HepG2 (cell line): ENCODE results near the gene NCAM2. TPM values are rescaled to one million over a fixed set of nuclear protein-coding genes. Genes with fewer than 3 reads are reported as not detected.

ENCODE experiments used
- ATAC-seq: fragments of 200-7000 bp; cut with Tn5 transposase; 3 replicates; pipeline ENCODE4 v1.9.1; 2020; ENCODE audit warnings: mild to moderate bottlenecking, moderate library complexity
- BruUV-seq: library from RNA; stranded (reverse); fragments of 400-500 nt; replicated peaks from 2 replicates; lab custom pipeline; 2021; lab: Mats Ljungman, UMichigan
- CTCF ChIA-PET: fragments of 300-600 bp; formaldehyde crosslinking; extraction: SDS; loops from one replicate; lab custom pipeline; 2021; ENCODE audit warnings: low total read pairs, inconsistent platforms, low intra/inter-chr PET ratio; lab: Yijun Ruan, JAX
- POLR2A ChIA-PET: fragments of 350-600 bp; sonication (Branson Sonifier 250); formaldehyde crosslinking; loops from one replicate; lab custom pipeline; 2020; ENCODE audit warnings: antibody characterized with exemption, inconsistent platforms; lab: Yijun Ruan, JAX
- DNase-seq: peaks from one replicate; pipeline ENCODE4 v3.0.0-alpha.2; 2015; ENCODE audit warnings: low spot score
- FAIRE-seq: peaks from 3 replicates; lab custom pipeline; 2011; peaks lifted over from hg19 to GRCh38; lab: Jason Lieb, UNC
- H2AFZ ChIP-seq: one replicate; pipeline ENCODE4 v1.6.1; 2011; ENCODE audit warnings: low read length, inconsistent platforms
- H3K27ac ChIP-seq: fragments of 300-600 bp; 3 replicates; pipeline ENCODE4 v1.8.0; 2011; ENCODE audit warnings: mixed run types, mild to moderate bottlenecking, mixed read lengths, low read length, inconsistent platforms; ENCODE audit not compliant: insufficient read depth; ENCODE audit errors: extremely low read length
- H3K27me3 ChIP-seq, 2 experiments: fragments of 200-600 bp in 1 of 2; 2 replicates in 1 of 2; 3 replicates in 1 of 2; pipeline versions ENCODE4 v1.6.0 to v1.8.0; 2011; ENCODE audit warnings: low read length in 2 of 2, mild to moderate bottlenecking in 2 of 2, moderate library complexity in 2 of 2, inconsistent platforms in 1 of 2; ENCODE audit not compliant: insufficient read depth in 2 of 2, control insufficient read depth in 1 of 2
- H3K36me3 ChIP-seq, 2 experiments: fragments of 200-600 bp in 1 of 2; replicated peaks in 1 of 2; 2 replicates in 1 of 2; 3 replicates in 1 of 2; pipeline versions ENCODE4 v1.5.1 to v1.8.0; 2011; ENCODE audit warnings: low read length in 2 of 2, inconsistent platforms in 1 of 2; ENCODE audit not compliant: insufficient read depth in 2 of 2, control insufficient read depth in 1 of 2
- H3K4me1 ChIP-seq: 2 replicates; pipeline ENCODE4 v1.5.1; 2012; ENCODE audit warnings: low read length, inconsistent platforms; ENCODE audit not compliant: insufficient read depth
- H3K4me2 ChIP-seq: 2 replicates; pipeline ENCODE4 v1.6.0; 2011; ENCODE audit warnings: low read depth, low read length, inconsistent platforms
- H3K4me3 ChIP-seq, 3 experiments: fragments of 200-600 bp in 1 of 3; sonication (generic), shearing (Covaris generic) in 1 of 3; replicated peaks in 1 of 3; 2 replicates each; pipeline ENCODE4 v1.5.1; 2011 to 2016; ENCODE audit warnings: low read length in 3 of 3, inconsistent platforms in 2 of 3, low read depth in 2 of 3, mild to moderate bottlenecking in 2 of 3, control low read depth in 1 of 3, mixed read lengths in 1 of 3; ENCODE audit not compliant: insufficient read depth in 1 of 3
- H3K79me2 ChIP-seq: one replicate; pipeline ENCODE4 v1.6.1; 2011; ENCODE audit warnings: low read length, inconsistent platforms; ENCODE audit not compliant: insufficient read depth
- H3K9ac ChIP-seq: 2 replicates; pipeline ENCODE4 v1.6.0; 2011; ENCODE audit warnings: mild to moderate bottlenecking, low read depth, low read length, inconsistent platforms; ENCODE audit not compliant: insufficient read depth
- H3K9me3 ChIP-seq: 2 replicates; pipeline ENCODE4 v1.5.1; 2012; ENCODE audit warnings: mild to moderate bottlenecking, low read length
- H4K20me1 ChIP-seq: 2 replicates; pipeline ENCODE4 v1.6.0; 2011; ENCODE audit warnings: inconsistent platforms, mild to moderate bottlenecking, low read length, moderate library complexity; ENCODE audit not compliant: insufficient read depth
- KAT8 ChIP-seq: IDR thresholded peaks from 2 replicates; pipeline ENCODE4 v1.6.1; 2016; ENCODE audit warnings: missing genetic modification reagents, missing compliant biosample characterization
- KLF11 ChIP-seq: IDR thresholded peaks from 2 replicates; pipeline ENCODE4 v1.6.1; 2016; ENCODE audit warnings: missing compliant biosample characterization
- NCOA1 ChIP-seq: sonication (generic); formaldehyde crosslinking; IDR thresholded peaks from 2 replicates; pipeline ENCODE4 v1.9.0; 2021; ENCODE audit warnings: missing genetic modification reagents
- PCBP1 ChIP-seq: fragments of 200-400 bp; formaldehyde crosslinking; IDR thresholded peaks from 2 replicates; pipeline ENCODE4 v1.6.1; 2017; ENCODE audit warnings: mild to moderate bottlenecking, low read depth, low read length, borderline replicate concordance
- ZNF232 ChIP-seq: sonication (generic); formaldehyde crosslinking; IDR thresholded peaks from 2 replicates; pipeline ENCODE4 v1.4.0; 2020; ENCODE audit warnings: missing genetic modification reagents, borderline replicate concordance
- ZNF260 ChIP-seq: sonication (generic); formaldehyde crosslinking; IDR thresholded peaks from 2 replicates; pipeline ENCODE4 v1.4.0; 2020; ENCODE audit warnings: missing genetic modification reagents, low read depth, mild to moderate bottlenecking, borderline replicate concordance
- ZNF790 ChIP-seq: sonication (generic); formaldehyde crosslinking; IDR thresholded peaks from 2 replicates; pipeline ENCODE4 v1.8.0; 2022; ENCODE audit warnings: missing genetic modification reagents, mild to moderate bottlenecking, borderline replicate concordance
- WGBS: methylation state at CpG from one replicate; pipeline ENCODE4 v1.1.6; 2017; ENCODE audit warnings: low lambda C conversion rate; 5-methylcytosine and 5-hydroxymethylcytosine counted together
- in situ Hi-C: cut with HindIII; loops from 2 replicates; pipeline ENCODE4 v1.10.0; 2017; ENCODE audit warnings: low pct_unique_long_range_greater_than_20kb; ENCODE audit not compliant: extremely low pct_ligation_motif_present
- intact Hi-C: fragments of 100-400 bp; cut with micrococcal nuclease; formaldehyde crosslinking; loops from one replicate; pipeline ENCODE4 v1.10.0; 2022; ENCODE audit not compliant: unreplicated experiment
- polyA plus RNA-seq, 8 experiments: library from polyadenylated mRNA; depleted of rRNA in 3 of 8; stranded (reverse) in 7 of 8; unstranded in 1 of 8; fragments of >200 nt; fragmentation: Illumina TruSeq in 4 of 8; extraction: Trizol in 4 of 8; gene quantifications; 2 replicates each; pipeline versions ENCODE4 v1.2.1 to v1.2.3, GENCODE V29; 2011 to 2016; ENCODE audit warnings: low read depth in 4 of 8, missing spikeins in 1 of 8, mixed read lengths in 1 of 8; ENCODE audit not compliant: insufficient read depth in 1 of 8
- total RNA-seq, 5 experiments: library from RNA; depleted of rRNA; stranded (reverse); fragments of >200 nt; fragmentation: Illumina TruSeq; extraction: Trizol; gene quantifications; 2 replicates each; pipeline ENCODE4 v1.2.3, GENCODE V29; 2016; ENCODE audit warnings: low read depth in 1 of 5
- TF ChIP-seq, protein P1 (sequence below): sonication (generic); formaldehyde crosslinking; IDR thresholded peaks from 2 replicates; pipeline ENCODE4 v1.9.0; 2022; ENCODE audit warnings: missing genetic modification reagents, mild to moderate bottlenecking, borderline replicate concordance
- TF ChIP-seq, protein P2 (sequence below): sonication (generic); formaldehyde crosslinking; IDR thresholded peaks from 2 replicates; pipeline ENCODE4 v1.5.1; 2020; ENCODE audit warnings: missing genetic modification reagents, mild to moderate bottlenecking, borderline replicate concordance

Gene NCAM2
- total and polyA plus RNA-seq, 2 of the 13 experiments (the other 11 are each of a cell fraction or from before 2014, with no cell fraction given) = not detected

DNA sequence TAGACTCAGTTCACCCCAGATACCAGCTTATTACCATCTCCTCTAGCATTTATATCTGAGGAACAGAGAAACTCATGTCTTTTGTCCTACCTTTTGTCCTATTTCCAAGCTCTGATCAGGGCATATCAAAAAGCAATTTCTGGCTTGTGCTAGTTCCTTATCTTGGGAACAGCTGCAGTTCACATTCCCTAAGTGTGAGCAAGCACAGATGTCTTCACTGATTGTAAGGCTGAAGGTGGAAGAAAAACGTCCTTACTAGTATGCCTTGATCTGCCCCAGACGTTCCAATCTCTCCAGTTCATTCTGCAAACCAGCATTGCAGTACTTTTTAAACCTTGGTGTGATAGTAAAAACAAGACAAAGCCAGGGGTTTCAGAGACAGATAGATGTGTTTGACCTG lies 139.8 kb downstream of the NCAM2 start (continued):
- TF ChIP-seq PCBP1 (no peak), NCOA1 (CRISPR knock-in tag) (no peak)

DNA sequence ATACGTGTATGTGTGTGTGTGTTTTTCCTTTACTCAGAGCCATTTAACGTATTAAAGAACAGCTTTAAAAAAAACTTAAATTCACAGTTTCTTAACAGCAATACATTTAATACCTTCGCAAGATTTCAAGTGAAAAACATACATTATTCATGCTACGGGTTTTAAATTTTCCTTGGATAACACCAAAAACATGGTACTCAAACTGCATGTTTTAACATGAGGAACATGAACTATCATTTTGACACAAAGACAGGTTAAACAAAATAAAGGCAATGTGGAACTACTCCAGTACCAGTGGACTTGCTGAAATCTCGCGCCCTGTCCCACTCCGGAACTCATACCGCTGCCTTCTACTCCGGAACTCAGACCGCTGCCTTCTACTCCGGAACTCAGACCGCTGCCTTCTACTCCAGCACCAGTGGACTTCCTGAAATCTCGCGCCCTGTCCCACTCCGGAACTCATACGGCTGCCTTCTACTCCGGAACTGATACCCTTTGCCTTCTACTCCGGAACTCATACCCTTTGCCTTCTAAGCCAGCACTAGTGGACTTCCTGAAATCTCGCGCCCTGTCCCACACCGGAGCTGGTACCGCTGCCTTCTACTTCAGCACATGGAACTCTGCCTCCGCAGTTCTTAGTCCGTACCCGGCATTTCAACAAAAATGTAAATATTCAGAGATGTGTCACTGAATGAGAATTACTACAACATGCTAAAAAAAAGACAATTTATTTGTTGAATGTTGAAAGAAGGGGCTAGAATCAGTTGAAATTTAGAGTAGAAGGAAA lies 148.6 kb downstream of the NCAM2 start:
- Histone ChIP-seq H3K9me3 (peaks cover 36% of the 10 kb centered on the region), H3K27ac (no peak overlapping the region), H3K79me2 (no peaks in the 10 kb centered on the region), H4K20me1 (no peaks in the 10 kb centered on the region), H3K36me3 (no peaks in the 10 kb centered on the region), H2AFZ (no peak overlapping the region), H3K27me3 (no peaks in the 10 kb centered on the region), H3K4me3 (no peak overlapping the region), H3K4me2 (no peak overlapping the region), H3K9ac (no peak overlapping the region), H3K4me1 (no peaks in the 10 kb centered on the region)
- 61% methylated on average over 25 of the region's 25 CpGs for WGBS
- DNase-seq = no peak
- intact Hi-C loops = no loop called here
- POLR2A ChIA-PET = no interaction called here
- in situ Hi-C loops = no loop called here
- no peak for TF ChIP-seq ZNF260 (CRISPR knock-in tag)
- no peak for TF ChIP-seq ZNF790 (CRISPR knock-in tag)
- TF ChIP-seq, protein P1, sequence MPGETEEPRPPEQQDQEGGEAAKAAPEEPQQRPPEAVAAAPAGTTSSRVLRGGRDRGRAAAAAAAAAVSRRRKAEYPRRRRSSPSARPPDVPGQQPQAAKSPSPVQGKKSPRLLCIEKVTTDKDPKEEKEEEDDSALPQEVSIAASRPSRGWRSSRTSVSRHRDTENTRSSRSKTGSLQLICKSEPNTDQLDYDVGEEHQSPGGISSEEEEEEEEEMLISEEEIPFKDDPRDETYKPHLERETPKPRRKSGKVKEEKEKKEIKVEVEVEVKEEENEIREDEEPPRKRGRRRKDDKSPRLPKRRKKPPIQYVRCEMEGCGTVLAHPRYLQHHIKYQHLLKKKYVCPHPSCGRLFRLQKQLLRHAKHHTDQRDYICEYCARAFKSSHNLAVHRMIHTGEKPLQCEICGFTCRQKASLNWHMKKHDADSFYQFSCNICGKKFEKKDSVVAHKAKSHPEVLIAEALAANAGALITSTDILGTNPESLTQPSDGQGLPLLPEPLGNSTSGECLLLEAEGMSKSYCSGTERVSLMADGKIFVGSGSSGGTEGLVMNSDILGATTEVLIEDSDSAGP (CRISPR knock-in tag) = no peak
- TF ChIP-seq KAT8 (CRISPR knock-in tag) = no peak
- TF ChIP-seq, protein P2, sequence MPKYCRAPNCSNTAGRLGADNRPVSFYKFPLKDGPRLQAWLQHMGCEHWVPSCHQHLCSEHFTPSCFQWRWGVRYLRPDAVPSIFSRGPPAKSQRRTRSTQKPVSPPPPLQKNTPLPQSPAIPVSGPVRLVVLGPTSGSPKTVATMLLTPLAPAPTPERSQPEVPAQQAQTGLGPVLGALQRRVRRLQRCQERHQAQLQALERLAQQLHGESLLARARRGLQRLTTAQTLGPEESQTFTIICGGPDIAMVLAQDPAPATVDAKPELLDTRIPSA (CRISPR knock-in tag) = no peak
- TF ChIP-seq KLF11 (CRISPR knock-in tag) = no peak
- no peak for TF ChIP-seq ZNF232 (CRISPR knock-in tag)
- no peak for FAIRE-seq
- BruUV-seq = no TSS peak
- ATAC-seq = no peak
- CTCF ChIA-PET = no interaction called here
